GM03348 (cell line): ENCODE data around the gene IPP.
"Not testable (repeated sequence)": the region's sequence is repeated elsewhere in the genome, so short reads cannot be mapped to it uniquely, and the experiment has no call there.

ENCODE experiments used
- DNase-seq: peaks from one replicate; pipeline ENCODE4 v3.0.0; 2012; ENCODE audit warnings: low spot score

The IPP gene

DNA sequence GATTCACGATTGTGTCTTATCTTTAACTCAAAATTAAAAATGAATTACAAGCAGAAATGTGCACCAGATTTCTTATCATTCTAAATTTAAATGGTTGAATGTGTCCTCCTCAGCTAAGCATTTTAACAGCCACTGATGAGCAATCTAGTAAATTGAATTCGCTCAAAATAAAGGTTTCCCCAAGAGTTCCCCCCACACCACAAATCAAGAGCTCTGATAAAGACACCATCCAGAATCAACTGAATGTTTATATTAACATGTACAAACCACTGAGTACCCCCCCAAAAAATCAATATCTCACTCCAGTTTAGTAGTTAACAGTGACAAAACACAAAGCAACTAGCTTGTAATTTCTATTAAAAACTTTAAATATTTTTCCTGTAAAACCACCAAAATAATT lies 66.1 kb downstream of the IPP start:
- DNase-seq: no peak

- DNase-seq: no peak
These were observed 67.5 kb downstream of the IPP start for GRCh38 chr1:45682942-45683341.

DNA sequence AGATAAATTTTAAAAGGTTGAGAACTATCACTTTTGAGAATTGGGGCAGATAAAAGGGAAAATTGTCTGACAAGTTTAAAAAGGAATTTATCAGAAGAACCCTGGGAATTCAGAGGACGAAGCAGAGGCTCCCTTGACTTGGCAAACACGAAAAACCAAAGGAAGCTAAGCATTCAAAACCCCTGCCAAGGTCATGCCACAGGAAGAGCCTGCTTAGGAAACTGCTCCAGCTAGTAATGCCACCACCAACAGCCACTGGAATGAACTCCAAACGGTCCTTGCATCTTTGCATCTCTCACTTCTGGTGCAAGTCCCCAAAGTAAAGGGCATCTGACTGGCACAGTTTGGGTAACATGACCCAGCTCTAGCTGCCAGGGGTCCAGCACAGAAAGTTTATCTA lies 71.3 kb downstream of the IPP start:
- DNase-seq: peak; percentile 36

DNA sequence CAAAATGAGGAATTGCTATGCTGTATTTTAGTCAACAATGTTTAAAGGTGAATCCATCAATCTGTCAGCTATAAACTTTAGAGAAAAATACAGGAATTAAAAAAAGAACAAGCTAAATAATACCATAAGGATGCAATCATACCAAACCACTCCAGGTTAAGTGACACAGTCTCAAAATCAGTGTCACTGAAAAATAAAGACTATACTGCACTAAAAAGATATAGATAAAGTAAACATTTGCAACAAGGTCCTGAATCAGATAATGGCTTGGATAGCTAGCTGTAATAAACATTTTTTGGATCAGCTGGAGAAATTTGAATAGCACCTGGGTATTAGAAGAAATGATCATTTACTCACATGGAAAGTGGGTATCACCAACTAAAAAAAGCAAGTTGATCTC lies 72.0 kb downstream of the IPP start:
- DNase-seq: no peak

GRCh38 chr1:45677751-45678245 lies 72.7 kb downstream of the IPP start:
- DNase-seq: no peak

DNA sequence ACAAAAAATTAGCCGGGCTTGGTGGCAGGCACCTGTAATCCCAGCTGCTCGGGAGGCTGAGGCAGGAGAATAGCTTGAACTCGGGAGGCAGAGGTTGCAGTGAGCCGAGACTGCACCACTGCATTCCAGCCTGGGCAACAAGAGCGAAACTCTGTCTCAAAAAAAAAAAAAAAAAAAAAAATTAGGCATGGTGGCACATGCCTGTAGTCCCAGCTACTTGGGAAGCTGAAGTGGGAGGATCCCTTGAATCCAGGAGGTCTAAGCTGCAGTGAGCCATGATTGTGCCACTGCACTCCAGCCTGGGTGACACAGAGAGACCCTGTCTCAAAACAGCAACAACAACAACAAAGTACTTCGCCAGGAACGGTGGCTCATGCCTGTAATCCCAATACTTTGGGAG lies 73.9 kb downstream of the IPP start:
- not testable (repeated sequence) for DNase-seq

DNA sequence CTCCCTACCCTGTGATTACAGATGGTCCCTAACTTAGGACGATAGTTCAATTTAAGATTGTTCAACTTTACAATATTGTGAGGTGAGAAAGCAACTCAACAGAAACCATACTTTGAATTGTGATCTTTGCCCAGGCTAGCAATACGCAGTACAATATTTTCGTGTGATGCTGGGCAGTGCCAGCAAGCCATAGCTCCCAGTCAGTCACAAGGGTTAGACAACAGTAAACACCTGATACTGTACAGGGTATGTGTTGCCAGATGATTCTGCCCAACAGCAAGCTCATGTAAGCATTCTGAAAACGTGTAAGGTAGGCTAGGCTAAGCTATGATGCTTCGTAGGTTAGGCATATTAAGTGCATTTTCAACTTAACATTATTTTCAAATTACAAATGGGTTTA lies 76.0 kb downstream of the IPP start:
- no peak for DNase-seq

DNA sequence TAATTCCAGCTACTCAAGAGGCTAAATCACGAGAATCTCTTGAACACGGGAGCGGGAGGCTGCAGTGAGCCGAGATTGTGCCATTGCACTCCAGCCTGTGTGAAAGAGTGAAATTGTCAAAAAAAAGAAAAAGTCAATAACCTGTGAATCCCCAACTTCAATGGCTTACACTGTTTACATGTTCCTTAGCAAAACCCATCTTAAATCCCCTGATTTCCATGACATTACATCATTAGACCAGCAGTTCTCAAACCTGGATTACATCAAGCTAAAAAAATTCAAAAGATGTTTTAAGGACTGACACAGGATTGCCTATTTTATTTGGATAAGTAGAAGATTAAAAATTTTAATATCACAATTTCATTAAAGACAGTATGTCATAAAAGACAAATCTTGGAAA lies 76.5 kb downstream of the IPP start:
- peak; percentile 15 for DNase-seq

DNA sequence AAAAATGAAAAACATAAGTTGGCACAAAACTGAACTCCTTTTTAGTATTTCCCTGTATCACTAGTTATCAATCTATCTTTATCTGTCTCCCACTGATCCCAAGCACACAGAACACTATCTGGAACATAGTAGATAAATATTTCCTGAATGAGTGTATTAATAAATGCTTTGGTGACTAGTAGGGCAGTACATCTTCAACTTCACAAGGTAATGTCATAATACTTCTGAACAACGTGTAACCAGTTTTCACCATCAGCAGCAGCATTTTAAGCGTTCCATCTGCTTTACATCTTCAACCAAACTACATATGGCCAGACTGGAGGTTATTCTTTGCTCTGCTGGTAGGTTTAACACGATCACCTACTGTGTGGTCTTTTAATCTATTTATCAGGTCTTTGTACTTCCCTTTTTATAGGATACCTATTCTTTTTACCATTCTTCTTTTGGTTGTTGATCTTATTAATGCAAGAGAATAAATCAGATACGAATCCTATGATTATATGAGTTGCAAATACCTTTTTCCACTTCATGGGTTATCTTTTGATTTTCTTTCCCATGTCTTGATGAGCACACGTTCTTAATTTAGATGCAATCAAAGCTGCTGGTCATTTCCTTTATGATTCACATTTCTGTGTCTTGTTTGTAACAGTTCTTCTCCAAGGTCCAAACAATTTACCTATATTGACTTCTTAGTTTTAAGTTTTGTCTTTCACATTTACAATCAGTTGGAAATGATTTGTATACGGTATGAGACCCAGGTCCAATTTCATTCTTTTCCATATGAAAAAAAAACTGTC lies 80.4 kb downstream of the IPP start:
- DNase-seq: peak; percentile 14

GRCh38 chr1:45669379-45669778 lies 81.1 kb downstream of the IPP start:
- peak; percentile 27 for DNase-seq

DNA sequence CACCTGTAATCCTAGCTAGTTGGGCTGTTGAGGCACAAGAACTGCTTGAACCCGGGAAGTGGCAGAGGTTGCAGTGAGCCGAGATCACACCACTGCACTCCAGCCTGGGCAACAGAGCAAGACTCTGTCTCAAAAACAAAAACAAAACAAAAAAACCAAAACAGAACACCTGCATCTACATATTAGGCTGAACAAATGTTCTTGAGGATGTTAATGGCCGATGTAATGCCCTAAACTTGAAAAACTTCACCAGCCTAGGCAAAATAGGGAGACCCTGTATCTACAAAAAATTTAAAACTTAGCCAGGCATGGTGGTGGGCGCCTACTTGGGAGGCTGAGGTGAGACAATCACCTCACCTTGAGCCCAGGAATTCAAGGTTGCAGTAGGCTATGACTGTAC lies 81.9 kb downstream of the IPP start:
- no peak for DNase-seq

GRCh38 chr1:45667321-45668111 lies 82.9 kb downstream of the IPP start:
- DNase-seq: no peak

DNA sequence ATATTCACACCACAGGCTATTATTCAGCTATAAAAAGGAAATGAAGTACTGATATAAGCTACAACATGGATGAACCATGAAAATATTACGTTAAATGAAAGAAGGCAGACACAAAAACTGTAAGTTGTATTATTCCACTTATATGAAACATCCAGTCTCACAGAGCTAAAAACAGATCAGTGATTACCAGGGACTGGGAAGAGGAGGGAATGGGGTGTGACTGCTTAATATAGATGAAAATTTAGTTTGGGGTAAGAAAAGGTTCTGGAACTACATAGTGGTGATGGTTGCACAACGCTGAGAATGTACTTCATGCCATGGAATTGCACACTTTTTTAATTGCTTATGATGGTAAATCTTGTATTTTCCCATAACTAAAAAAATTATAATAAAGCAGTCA lies 83.6 kb downstream of the IPP start:
- no peak for DNase-seq

- no peak for DNase-seq
These were observed 90.1 kb downstream of the IPP start for GRCh38 chr1:45660336-45660735.

DNA sequence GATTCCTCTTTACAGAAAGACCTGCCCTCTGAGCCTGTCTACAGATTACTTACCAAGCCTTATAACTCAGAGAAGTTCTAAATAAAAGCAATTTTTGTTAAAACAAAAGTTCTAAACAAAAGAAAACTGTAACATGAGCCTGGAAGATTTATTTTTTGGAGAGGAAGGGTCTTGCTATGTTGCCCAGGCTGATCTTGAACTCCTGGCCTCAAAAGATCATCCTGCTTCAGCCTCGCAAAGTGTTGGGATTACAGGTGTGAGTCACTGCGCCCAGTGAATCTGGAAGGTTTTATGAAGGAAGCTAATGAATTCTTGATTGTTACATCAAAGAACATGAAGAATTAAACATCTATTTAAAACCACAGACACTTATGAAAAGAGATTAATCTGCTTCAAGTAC lies 91.2 kb downstream of the IPP start:
- DNase-seq: no peak

DNA sequence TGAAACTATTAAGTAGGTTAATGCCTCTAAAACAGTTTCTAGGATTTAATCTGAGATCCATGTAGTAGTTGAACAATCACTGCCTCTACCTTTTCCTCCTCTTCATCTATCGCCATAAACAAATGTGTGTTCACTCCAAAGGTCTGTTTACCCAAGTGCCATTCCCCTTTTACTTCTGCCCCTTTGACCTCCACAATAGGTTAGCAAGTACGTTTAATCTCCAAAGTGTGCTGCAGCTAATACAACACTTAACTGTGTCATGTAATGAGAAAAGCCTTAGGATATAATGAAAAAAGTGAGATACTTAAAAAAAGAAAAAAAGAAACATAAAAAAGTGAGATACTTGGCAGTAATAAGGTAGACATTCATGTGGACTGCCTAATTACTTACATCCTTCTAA lies 92.3 kb downstream of the IPP start:
- no peak for DNase-seq

DNA sequence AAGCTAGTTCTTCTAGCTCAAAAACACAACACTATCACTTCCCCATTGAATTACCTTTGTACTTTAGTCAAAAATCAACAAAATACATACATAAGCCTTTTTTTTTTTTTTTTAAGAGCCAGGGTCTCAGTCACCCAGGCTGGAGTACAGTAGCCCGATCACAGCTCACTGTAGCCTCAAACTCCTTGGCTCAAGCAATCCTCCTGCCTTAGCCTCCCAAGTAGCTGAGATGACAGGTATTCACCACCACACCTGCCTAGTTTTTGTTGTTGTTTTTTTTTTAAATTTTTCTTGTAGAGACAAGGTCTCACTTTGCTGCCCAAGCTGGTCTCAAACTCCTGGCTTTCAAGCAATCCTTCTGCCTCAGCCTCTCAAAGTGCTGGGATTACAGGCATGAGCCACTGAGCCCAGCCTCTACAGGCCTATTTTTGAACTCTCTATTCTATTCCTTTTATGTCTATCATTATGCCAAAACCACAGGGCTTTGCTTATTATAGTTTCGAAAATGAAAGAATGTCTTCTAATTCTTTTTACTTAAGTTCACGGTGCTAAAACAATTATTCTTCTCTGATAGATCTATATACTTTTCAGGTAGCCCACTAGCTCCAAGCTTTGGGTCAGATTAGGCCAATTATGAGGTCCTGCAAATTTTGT lies 93.8 kb downstream of the IPP start:
- no peak for DNase-seq

GRCh38 chr1:45654540-45655280 lies 95.7 kb downstream of the IPP start:
- DNase-seq: peak; percentile 43
